ENCODE data around the gene EXTL1.

Gene EXTL1

GRCh38 chr1:25997828-25998761, 23.5 kb upstream of the EXTL1 start, which contains the start of gene PAFAH2:
Gene PAFAH2, minus strand, starts transcription at chr1:25998063. Its CDS starts 7,247 bp downstream, at chr1:25990816.
- no peaks in the 10 kb centered on the region for H3K9me3 ChIP-seq (replicated peaks in 1 of 2; ENCODE audit: control insufficient read depth in 2 of 2, insufficient read depth in 1 of 2, low read depth in 1 of 2, low read length in 2 of 2)
- peak within 1 kb of the TSS; percentile 62 to 85 for H3K4me3 ChIP-seq (ENCODE audit: low read length in 2 of 2)
- H2BK12ac ChIP-seq (ENCODE audit: low read length): no peak within 1 kb of the TSS
- H3K4me2 ChIP-seq (ENCODE audit: insufficient read depth, low read length, poor library complexity, severe bottlenecking): peak within 1 kb of the TSS; percentile 87
- H3K79me1 ChIP-seq (ENCODE audit: low read depth, low read length): peaks cover 1% of the 10 kb centered on the region
- no peak within 1 kb of the TSS for H3K27ac ChIP-seq (replicated peaks; ENCODE audit: low read length)
- H3K4ac ChIP-seq (ENCODE audit: low read length): no peak within 1 kb of the TSS
- no peaks in the 10 kb centered on the region for H3K27me3 ChIP-seq (ENCODE audit: control insufficient read depth in 3 of 3, insufficient read depth in 3 of 3, low read depth in 1 of 3, low read length in 3 of 3)
- peak within 1 kb of the TSS; percentile 21 for H2AK5ac ChIP-seq (ENCODE audit: low read depth, low read length)
- no peaks in the 10 kb centered on the region for H3K36me3 ChIP-seq (replicated peaks in 1 of 2; ENCODE audit: control insufficient read depth in 2 of 2, insufficient read depth in 2 of 2, low read length in 2 of 2)
- no peak within 1 kb of the TSS for H3K14ac ChIP-seq (ENCODE audit: low read length)
- H2BK15ac ChIP-seq (ENCODE audit: low read length): peak within 1 kb of the TSS; percentile 18
- peak within 1 kb of the TSS; percentile 17 for H3K23ac ChIP-seq (ENCODE audit: low read depth, low read length, poor library complexity)
- no peak within 1 kb of the TSS for H2BK120ac ChIP-seq (ENCODE audit: low read depth, low read length)
- H3K9ac ChIP-seq (ENCODE audit: low read depth, low read length, poor library complexity): peak within 1 kb of the TSS; percentile 68
- peak; percentile 99 for DNase-seq (ENCODE audit: low spot score)
- no CpG with 5 or more reads among the region's 47 CpGs for WGBS, 2 donors (ENCODE audit: extremely low coverage in 2 of 2, insufficient read length in 2 of 2, insufficient replicate concordance in 1 of 2)
- H3K4me1 ChIP-seq (ENCODE audit: control insufficient read depth in 2 of 2, insufficient read depth in 1 of 2, low read depth in 1 of 2, low read length in 2 of 2): peaks cover 16 to 25% of the 10 kb centered on the region in 2 donors
- H3K18ac ChIP-seq (ENCODE audit: low read length): peak within 1 kb of the TSS; percentile 20
- H4K91ac ChIP-seq (ENCODE audit: low read depth, low read length, poor library complexity): no peak within 1 kb of the TSS
- H4K8ac ChIP-seq (ENCODE audit: low read depth, low read length): no peak within 1 kb of the TSS
- peak within 1 kb of the TSS; percentile 84 for H2AFZ ChIP-seq (ENCODE audit: low read length)
- H2BK5ac ChIP-seq (ENCODE audit: low read length): peak within 1 kb of the TSS; percentile 45

DNA sequence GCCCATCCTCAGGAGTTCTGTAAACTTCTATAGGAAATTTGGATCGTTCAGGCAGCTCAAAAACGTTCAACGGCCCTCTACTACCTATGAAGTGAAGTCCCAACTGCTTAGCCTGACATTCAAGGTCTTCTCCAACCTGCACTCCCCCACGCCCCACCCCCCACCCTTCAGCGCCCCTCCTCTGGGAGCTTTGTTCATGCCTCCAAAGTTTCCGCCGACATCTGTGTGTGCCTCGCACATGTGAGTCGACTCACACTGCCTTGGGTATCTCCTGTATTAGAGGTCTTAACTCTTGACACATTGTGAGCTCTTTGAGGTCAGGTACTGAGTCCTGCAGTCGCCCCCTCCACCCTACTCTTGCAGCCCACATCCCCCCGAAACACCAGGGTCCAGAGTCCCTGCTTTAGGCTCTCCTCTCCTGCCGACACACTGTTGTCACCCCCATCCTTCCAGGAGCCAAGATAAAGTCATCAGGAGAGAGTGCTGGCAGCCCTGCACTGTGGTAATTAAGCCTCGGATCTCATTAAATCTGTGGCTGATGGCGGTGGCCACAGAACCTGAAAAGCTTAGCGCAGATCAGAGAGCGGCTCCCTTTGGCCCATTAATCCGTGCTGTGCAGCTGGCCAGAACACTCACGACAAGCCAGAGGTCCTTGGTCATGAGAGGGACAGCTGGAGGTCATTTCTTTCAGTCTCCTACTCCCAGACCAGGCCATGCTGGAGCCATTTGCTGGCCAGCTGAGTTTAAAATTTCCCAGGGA, 22.4 kb upstream of the EXTL1 start:
- H4K8ac ChIP-seq (ENCODE audit: low read depth, low read length): no peak overlapping the region
- no peaks in the 10 kb centered on the region for H3K27me3 ChIP-seq (ENCODE audit: control insufficient read depth in 3 of 3, insufficient read depth in 3 of 3, low read depth in 1 of 3, low read length in 3 of 3)
- no peak overlapping the region for H3K4me3 ChIP-seq (ENCODE audit: low read length in 2 of 2)
- H3K36me3 ChIP-seq (replicated peaks in 1 of 2; ENCODE audit: control insufficient read depth in 2 of 2, insufficient read depth in 2 of 2, low read length in 2 of 2): no peaks in the 10 kb centered on the region
- H3K4ac ChIP-seq (ENCODE audit: low read length): no peak overlapping the region
- no peak overlapping the region for H3K4me2 ChIP-seq (ENCODE audit: insufficient read depth, low read length, poor library complexity, severe bottlenecking)
- no peak overlapping the region for H3K14ac ChIP-seq (ENCODE audit: low read length)
- no peak overlapping the region for H3K23ac ChIP-seq (ENCODE audit: low read depth, low read length, poor library complexity)
- H2AFZ ChIP-seq (ENCODE audit: low read length): peak overlapping the region; percentile 84
- no peak overlapping the region for H2BK12ac ChIP-seq (ENCODE audit: low read length)
- no peak overlapping the region for H3K27ac ChIP-seq (replicated peaks; ENCODE audit: low read length)
- peak overlapping the region; percentile 21 for H2AK5ac ChIP-seq (ENCODE audit: low read depth, low read length)
- DNase-seq (ENCODE audit: low spot score): no peak
- no peak overlapping the region for H3K9ac ChIP-seq (ENCODE audit: low read depth, low read length, poor library complexity)
- no peaks in the 10 kb centered on the region for H3K9me3 ChIP-seq (replicated peaks in 1 of 2; ENCODE audit: control insufficient read depth in 2 of 2, insufficient read depth in 1 of 2, low read depth in 1 of 2, low read length in 2 of 2)
- no peak overlapping the region for H2BK120ac ChIP-seq (ENCODE audit: low read depth, low read length)
- peaks cover 1% of the 10 kb centered on the region for H3K79me1 ChIP-seq (ENCODE audit: low read depth, low read length)
- H2BK5ac ChIP-seq (ENCODE audit: low read length): no peak overlapping the region
- no peak overlapping the region for H3K18ac ChIP-seq (ENCODE audit: low read length)
- peaks cover 12 to 20% of the 10 kb centered on the region in 2 donors for H3K4me1 ChIP-seq (ENCODE audit: control insufficient read depth in 2 of 2, insufficient read depth in 1 of 2, low read depth in 1 of 2, low read length in 2 of 2)
- no CpG with 5 or more reads among the region's 18 CpGs for WGBS, 2 donors (ENCODE audit: extremely low coverage in 2 of 2, insufficient read length in 2 of 2, insufficient replicate concordance in 1 of 2)
- H4K91ac ChIP-seq (ENCODE audit: low read depth, low read length, poor library complexity): no peak overlapping the region
- peak overlapping the region; percentile 18 for H2BK15ac ChIP-seq (ENCODE audit: low read length)

GRCh38 chr1:26003262-26003661, 18.3 kb upstream of the EXTL1 start:
- no peak overlapping the region for H3K18ac ChIP-seq (ENCODE audit: low read length)
- H3K4me1 ChIP-seq (ENCODE audit: control insufficient read depth in 2 of 2, insufficient read depth in 1 of 2, low read depth in 1 of 2, low read length in 2 of 2): peaks cover 5 to 6% of the 10 kb centered on the region in 2 donors
- no peak overlapping the region for H4K91ac ChIP-seq (ENCODE audit: low read depth, low read length, poor library complexity)
- DNase-seq (ENCODE audit: low spot score): no peak
- no peak overlapping the region for H2AFZ ChIP-seq (ENCODE audit: low read length)
- H2BK12ac ChIP-seq (ENCODE audit: low read length): no peak overlapping the region
- H3K4me3 ChIP-seq (ENCODE audit: low read length in 2 of 2): no peak overlapping the region
- no peaks in the 10 kb centered on the region for H3K79me1 ChIP-seq (ENCODE audit: low read depth, low read length)
- no CpG with 5 or more reads among the region's 4 CpGs for WGBS, 2 donors (ENCODE audit: extremely low coverage in 2 of 2, insufficient read length in 2 of 2, insufficient replicate concordance in 1 of 2)
- H3K9me3 ChIP-seq (replicated peaks in 1 of 2; ENCODE audit: control insufficient read depth in 2 of 2, insufficient read depth in 1 of 2, low read depth in 1 of 2, low read length in 2 of 2): no peaks in the 10 kb centered on the region
- no peak overlapping the region for H3K23ac ChIP-seq (ENCODE audit: low read depth, low read length, poor library complexity)
- H2AK5ac ChIP-seq (ENCODE audit: low read depth, low read length): no peak overlapping the region
- peaks cover 0 to 7% (median 2%) of the 10 kb centered on the region in 3 experiments for H3K27me3 ChIP-seq (ENCODE audit: control insufficient read depth in 3 of 3, insufficient read depth in 3 of 3, low read depth in 1 of 3, low read length in 3 of 3)
- H2BK120ac ChIP-seq (ENCODE audit: low read depth, low read length): no peak overlapping the region
- no peak overlapping the region for H3K4ac ChIP-seq (ENCODE audit: low read length)
- no peak overlapping the region for H2BK15ac ChIP-seq (ENCODE audit: low read length)
- no peak overlapping the region for H3K14ac ChIP-seq (ENCODE audit: low read length)
- H3K9ac ChIP-seq (ENCODE audit: low read depth, low read length, poor library complexity): no peak overlapping the region
- no peak overlapping the region for H2BK5ac ChIP-seq (ENCODE audit: low read length)
- H4K8ac ChIP-seq (ENCODE audit: low read depth, low read length): no peak overlapping the region
- H3K4me2 ChIP-seq (ENCODE audit: insufficient read depth, low read length, poor library complexity, severe bottlenecking): no peak overlapping the region
- no peaks in the 10 kb centered on the region for H3K36me3 ChIP-seq (replicated peaks in 1 of 2; ENCODE audit: control insufficient read depth in 2 of 2, insufficient read depth in 2 of 2, low read length in 2 of 2)
- H3K27ac ChIP-seq (replicated peaks; ENCODE audit: low read length): no peak overlapping the region

DNA sequence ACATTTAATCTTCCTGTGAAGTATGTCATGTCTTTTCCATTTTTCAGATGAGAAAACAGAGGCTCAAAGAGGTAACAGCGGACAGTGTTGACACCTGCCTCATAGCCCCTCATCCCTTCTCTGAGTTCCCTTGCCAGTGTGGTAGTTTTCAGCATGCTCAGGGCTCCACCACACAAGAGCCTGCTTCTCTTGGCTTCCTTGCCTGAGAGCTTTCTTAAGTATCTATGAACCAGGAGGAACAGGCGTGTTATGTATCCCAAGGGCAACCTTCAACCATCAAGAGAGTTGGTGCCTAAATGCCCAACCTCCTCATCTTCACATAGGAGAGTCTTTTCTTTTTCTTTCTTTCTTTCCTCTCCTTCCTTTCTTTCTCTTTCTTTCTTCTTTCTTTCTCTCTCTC, 17.8 kb upstream of the EXTL1 start:
- no peak overlapping the region for H3K14ac ChIP-seq (ENCODE audit: low read length)
- DNase-seq (ENCODE audit: low spot score): no peak
- no peak overlapping the region for H2AK5ac ChIP-seq (ENCODE audit: low read depth, low read length)
- H3K4me1 ChIP-seq (ENCODE audit: control insufficient read depth in 2 of 2, insufficient read depth in 1 of 2, low read depth in 1 of 2, low read length in 2 of 2): peaks cover under 1 to 3% of the 10 kb centered on the region in 2 donors
- no peak overlapping the region for H3K18ac ChIP-seq (ENCODE audit: low read length)
- no peak overlapping the region for H3K4me3 ChIP-seq (ENCODE audit: low read length in 2 of 2)
- H2BK120ac ChIP-seq (ENCODE audit: low read depth, low read length): no peak overlapping the region
- H4K8ac ChIP-seq (ENCODE audit: low read depth, low read length): no peak overlapping the region
- peaks cover 0 to 7% (median 2%) of the 10 kb centered on the region in 3 experiments for H3K27me3 ChIP-seq (ENCODE audit: control insufficient read depth in 3 of 3, insufficient read depth in 3 of 3, low read depth in 1 of 3, low read length in 3 of 3)
- H3K36me3 ChIP-seq (replicated peaks in 1 of 2; ENCODE audit: control insufficient read depth in 2 of 2, insufficient read depth in 2 of 2, low read length in 2 of 2): no peaks in the 10 kb centered on the region
- no peak overlapping the region for H3K23ac ChIP-seq (ENCODE audit: low read depth, low read length, poor library complexity)
- no peaks in the 10 kb centered on the region for H3K79me1 ChIP-seq (ENCODE audit: low read depth, low read length)
- H3K4ac ChIP-seq (ENCODE audit: low read length): no peak overlapping the region
- H2BK15ac ChIP-seq (ENCODE audit: low read length): no peak overlapping the region
- WGBS, 2 donors (ENCODE audit: extremely low coverage in 2 of 2, insufficient read length in 2 of 2, insufficient replicate concordance in 1 of 2): no CpG with 5 or more reads among the region's 2 CpGs
- no peak overlapping the region for H2BK5ac ChIP-seq (ENCODE audit: low read length)
- no peak overlapping the region for H4K91ac ChIP-seq (ENCODE audit: low read depth, low read length, poor library complexity)
- no peak overlapping the region for H3K4me2 ChIP-seq (ENCODE audit: insufficient read depth, low read length, poor library complexity, severe bottlenecking)
- H3K27ac ChIP-seq (replicated peaks; ENCODE audit: low read length): no peak overlapping the region
- no peak overlapping the region for H2AFZ ChIP-seq (ENCODE audit: low read length)
- no peak overlapping the region for H3K9ac ChIP-seq (ENCODE audit: low read depth, low read length, poor library complexity)
- no peaks in the 10 kb centered on the region for H3K9me3 ChIP-seq (replicated peaks in 1 of 2; ENCODE audit: control insufficient read depth in 2 of 2, insufficient read depth in 1 of 2, low read depth in 1 of 2, low read length in 2 of 2)
- H2BK12ac ChIP-seq (ENCODE audit: low read length): no peak overlapping the region

Data from neuronal stem cell (in vitro differentiated cells).